T-helper 1 cell (primary cell): ENCODE results near the gene MMP21.

Experiments
- DNase-seq, 5 donors: peaks; one replicate each; pipeline ENCODE4 v3.0.0-alpha.2; 2012 to 2020

Gene MMP21

DNA sequence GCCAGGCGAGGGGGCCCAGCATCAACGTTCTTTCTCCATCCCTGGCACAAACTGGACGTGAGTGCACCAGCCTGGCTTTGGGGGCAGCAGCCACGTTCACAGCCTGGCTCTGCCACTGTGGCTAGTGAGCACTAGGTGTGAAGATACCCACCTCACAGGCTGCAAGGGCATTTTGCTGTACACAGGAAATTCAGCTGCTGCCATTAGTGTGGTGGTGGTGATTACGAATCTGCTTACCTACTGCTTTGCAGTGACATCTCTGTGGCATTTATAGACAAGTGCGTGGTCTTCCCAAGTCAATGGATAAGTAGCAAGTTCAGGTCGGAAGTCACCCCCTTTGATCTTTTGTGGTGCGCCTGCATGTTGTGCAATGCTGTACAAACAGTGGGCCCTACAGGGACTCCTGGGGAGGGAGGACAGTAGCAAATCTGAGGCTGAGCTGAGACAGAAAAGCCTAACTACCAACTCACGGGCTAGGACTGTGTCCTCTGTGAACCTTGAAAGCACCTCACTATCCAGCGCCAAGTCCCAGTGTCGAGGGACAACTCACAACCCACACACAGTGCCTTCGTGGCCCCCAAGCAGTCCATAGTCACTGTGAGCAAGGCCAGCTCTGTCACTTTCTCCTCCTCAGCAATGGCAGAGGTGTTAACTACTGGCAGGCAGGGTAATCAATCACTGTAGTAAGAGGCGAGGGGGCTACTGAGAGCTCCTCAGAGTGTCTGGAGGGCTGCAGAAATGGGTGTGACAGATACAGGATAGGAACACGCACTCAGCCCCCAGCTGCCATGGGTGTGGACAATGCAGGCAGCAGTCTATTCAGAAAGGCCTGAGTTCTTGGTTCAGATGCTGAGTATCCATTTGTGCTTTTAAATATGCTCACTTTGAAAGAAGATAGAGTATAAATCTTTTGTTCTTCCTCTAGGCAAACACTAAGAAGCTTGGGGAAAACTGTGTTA is 17.0 kb upstream of the MMP21 start:
- DNase-seq: no peak

DNA sequence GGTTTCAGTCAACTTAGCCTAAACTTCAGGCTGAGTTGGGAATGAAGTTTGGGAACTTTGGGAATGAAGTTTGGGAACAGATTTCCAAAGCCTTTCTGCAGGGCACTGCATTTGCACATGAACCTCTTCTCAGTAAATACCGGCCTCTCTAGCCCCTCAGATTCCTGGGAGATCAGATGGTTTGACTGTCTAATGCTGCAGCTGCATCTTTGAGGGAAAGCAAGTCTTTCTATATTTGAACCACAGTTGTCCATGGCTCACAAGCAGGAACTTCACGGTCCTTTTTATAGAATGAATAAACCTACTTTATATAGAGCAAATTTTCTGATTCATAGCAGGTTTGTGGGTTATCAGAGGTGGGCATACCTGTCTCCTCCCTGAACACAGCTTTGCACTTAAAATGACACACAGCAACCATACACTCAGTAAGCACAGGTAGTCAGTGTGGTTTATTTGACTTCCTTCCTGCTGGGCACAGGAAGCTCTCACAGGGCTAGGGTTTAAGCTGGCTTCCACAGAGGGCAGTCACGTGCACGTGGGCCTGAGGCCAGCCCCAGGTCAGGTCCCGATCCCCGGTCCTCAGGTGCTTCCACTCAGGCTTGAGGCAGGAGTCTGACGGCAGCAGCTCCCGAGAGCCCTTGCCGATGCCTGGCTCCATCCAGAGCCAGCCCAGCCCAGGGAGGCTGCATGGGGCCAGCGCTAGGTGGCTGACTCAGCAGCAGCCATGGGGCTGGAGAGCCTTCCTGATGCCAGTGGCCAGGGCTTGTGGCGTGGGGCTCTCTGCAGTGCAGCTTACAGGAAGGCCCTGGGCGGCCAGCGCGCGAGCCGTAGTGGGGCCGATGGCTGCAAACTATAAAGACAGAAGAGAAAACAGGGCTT is 12.8 kb upstream of the MMP21 start:
- peak in 1 of 5 donors; percentile 21 for DNase-seq

DNA sequence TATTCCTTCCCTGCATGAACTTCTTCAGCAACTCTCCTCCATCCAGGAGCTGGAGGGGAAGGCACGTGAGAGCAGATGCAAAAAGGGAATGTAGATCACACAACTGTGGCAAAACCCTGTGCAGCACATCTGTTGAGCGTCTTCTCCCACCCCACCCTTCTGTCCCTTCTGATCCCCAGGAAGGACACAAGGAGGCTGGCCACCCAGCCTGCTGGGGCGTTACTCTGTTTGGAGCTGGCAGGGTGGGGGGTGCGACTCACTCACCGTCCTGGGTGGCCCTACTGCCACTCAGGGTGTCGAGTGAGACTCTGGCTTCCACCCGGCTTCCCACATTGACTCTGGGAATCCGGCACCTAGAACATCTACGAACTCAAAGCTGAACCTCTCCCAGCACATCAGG is 10.2 kb upstream of the MMP21 start:
- no peak for DNase-seq

DNA sequence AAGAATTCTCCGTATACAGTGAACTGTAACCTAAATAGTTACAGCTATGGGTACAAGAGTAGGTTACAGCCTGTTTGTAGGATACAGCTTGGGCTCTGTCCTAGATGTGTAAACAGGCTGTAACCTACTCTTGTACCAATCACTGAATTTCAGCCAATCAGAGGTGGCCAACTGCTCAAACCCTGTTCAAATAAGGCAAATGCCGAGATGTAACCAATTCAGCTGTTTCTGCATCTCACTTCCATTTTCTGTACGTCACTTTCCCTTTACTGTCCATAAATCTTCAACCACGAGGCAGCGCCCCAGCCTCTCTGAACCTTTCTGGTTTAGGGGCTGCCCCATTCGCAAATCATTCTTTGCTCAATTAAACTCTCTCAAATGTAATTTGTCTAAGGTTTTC is 8.3 kb upstream of the MMP21 start:
- DNase-seq: no peak

DNA sequence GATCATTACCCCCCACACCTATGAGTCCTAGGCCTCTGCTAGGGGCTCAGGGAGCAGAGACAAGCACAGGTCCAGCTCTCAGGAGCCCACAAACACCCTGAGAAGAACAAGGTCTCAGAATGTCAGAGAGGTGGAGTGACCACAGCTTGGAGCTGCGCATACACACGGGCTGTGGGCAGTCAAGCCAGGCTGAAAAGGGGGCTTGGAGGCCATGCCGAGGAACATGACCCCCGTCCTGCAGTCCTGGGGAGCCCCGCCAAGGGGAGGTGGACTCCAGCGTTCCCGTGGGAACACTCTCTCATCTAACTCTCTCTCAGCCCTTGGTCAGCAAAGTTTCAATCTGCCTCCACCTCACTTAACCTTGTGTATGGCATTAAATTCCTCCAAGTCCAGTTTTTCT is 7.8 kb upstream of the MMP21 start:
- DNase-seq: no peak

DNA sequence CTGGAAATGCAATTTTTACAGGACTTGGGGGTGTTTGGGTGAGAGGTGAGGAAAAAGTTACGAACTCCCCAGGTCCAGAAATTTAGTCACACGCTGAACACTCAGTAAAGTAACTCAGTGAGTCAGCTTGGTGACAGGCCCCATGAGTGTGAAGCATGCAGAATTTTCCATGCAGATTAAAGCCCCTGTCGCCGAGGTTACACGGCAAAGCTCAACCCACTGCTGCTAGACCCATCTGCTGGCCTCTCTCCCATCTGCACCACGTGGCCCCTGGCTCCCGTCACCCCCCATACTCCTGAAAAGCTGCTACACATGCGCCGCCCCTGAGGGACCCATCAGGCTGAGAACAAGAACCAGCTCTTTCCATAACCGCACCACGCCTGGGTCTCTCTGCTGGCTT is 7.0 kb upstream of the MMP21 start:
- DNase-seq: no peak

DNA sequence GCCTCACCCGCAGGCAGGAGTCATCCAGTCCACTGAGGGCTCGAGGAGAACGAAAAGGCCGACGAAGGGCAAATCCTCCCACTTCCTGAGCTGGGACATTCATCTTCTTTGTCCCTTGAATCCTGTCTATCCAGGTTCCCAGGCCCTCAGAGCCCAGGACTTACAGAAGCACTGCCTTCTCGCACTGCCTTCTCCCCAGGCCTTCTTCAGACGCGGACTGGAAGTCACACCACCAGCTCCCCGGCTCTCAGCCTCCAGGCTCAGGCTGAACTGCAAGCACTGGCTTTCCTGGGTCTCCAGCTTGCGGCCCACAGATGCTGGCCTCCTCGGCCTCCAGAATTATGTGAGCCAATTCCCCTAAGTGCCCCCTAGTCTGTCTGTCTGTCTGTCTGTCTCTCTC is 6.4 kb upstream of the MMP21 start:
- DNase-seq: no peak

DNA sequence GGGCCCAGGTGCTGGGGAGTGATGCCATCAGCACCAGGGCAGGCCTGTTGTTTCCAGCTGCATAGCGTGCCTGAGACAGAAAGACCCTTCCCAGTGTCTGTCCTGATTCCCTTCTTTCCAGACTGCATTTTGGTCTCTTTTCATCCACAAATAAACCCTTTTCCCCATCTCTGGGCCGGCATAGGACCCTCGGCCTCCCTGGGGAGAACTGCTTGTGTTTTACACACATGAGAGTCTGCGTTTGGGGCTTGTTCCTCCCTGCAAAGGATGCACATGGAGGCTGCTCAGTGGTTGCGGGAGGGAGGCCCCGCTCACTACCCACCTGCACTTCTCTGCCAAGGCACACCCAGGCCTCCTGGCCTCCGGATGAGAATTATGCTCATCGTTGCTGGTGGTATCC is 5.8 kb upstream of the MMP21 start:
- DNase-seq: no peak

DNA sequence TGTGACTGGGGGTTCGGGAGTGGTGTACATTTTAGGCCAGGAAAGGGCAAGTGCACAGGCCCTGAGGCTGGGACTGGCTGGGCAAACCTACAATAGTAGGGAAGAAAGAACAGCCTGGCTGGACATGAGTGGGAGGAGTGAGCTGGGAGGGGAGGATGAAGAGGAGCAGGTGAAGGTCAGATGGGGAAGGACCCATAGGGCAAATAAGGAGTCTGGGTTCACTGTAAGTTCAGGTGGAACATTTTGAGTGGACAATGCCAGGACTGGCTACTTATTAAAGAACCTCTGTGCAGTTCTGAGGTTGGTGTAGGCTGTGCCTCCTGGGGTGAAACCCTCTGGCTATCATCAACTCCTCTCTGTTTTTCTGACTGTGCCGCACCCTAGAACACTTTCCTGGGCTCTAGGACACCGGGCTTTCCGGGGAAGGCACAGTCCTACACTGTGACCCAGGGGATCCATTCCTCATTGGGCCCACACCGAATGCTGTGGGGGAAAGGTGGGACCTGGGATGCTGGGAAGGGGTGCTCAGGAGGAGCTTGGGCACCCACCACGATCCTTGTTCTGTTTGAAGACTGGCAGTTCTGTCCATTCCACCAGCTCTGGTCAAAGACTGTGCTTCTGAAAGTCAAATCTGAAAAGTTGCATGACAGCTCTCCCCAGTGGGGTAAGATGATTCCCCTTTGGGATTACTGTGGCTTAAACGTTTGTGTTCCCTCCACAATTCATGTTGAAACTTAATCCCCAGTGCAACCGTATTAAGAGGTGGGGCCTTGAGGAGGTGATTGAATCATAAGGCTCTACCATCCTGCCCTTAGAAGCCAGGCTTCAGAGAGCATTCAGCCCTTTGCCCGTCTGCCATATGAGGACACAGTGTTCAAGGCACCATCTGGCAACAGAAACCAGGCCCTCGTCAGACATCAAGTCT is 4.0 kb upstream of the MMP21 start:
- no peak for DNase-seq

DNA sequence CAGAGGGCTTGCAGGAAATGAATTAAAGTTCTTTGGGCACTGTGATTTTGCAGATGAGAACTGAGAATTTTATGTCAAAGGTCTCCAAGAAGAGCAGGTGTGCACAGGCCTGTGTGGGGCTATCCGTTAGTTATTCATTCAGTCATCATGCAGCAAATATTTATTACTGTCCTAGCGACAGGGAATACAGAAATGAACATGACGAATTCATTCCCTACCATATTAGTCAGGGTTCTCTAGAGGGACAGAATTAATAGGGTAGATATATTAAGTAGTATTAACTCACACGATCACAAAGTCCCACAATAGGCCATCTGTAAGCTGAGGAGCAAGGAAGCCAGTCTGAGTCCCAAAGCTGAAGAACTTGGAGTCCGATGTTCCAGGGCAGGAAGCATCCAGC is 2.9 kb upstream of the MMP21 start:
- DNase-seq: no peak

DNA sequence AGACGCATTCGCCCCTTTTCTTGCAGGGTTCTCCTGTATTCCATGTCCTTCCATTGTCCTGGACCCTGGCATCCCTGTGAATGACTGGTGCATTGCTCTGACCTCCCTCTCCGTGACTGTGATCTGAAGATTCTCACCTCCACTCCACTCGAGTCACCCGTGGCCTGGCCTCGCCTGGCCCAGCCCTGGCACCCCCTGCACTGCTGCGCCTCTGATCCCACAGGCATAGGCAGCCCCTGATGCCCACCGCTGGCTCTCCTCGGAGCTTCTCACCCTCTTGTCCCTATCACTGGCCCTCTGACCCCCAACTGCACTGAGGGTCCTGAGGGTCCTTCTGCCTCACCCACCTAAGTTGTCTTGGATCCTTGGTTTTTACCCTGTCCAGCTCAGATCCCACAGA is 2.2 kb upstream of the MMP21 start:
- no peak for DNase-seq

DNA sequence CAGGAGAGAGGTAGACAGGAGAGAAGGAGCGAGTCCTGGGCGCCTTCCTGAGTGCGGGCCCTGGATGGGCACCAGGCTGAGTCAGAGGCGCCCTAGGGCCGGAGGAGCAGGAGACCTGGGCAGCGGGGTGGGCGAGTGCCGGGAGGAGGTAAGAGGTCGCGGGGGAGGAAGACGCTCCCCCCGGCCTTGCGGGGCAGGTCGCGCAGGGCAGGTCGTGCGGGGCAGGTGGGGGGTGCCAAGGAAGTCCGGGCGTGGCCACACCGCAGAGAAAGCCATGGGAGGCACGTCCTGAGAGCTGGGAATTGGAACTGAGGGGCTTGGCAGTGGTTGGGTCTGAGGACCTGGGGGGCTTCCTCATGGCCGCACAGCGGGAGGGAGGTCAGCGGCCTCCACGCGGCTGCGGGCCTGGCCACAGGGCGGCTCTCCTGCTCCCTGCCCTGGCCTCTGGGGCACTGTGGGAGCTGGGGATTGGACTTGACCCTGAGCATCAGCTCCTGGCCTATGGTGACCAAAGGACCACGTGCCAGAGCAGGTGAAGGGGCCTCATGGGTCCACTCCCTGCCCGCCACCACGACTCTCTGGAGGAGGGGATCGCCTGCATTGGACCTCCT is 935 bp downstream of the MMP21 start:
- no peak for DNase-seq

DNA sequence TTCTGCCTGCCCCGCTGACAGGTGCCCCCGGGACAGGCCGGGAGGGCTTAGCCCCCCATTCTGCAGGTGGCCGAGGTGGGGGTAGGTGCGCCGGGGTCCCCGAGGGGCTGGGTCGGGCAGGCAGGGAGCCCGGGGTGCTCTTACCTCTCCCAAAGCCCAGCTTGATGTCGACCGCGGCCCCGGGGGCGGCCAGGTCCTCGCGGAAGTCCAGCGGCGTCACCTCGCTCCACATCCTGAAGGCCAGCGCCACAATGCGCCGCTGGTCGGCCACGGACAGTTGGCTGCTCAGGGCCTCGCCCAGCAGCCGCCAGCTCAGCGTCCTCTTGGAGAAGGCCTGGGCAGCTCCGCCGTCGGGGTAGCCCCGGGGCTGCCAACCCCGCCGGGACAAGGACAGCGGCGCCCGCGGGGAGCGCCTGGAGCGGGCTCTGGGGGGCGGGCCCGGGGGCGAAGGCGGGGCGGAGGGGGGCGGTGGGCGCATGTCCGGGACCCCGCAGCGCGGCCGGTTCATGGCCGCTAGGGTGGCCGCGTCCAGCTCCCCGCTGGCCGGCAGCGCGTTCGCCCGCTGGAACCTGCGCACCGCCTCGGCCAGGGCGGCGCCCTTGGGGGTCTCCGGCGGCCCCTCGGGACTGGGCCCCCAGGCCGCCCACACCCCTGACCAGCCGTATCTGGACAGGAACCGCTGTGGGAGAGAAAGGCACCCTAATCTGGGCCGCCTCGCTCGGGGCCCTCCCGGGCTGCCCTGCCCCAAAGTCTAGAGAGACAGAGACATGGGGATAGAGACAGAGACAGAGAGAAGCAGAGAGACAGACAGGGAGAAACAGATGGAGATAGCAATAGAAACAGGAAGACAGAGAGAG is 1.7 kb downstream of the MMP21 start:
- DNase-seq: no peak

DNA sequence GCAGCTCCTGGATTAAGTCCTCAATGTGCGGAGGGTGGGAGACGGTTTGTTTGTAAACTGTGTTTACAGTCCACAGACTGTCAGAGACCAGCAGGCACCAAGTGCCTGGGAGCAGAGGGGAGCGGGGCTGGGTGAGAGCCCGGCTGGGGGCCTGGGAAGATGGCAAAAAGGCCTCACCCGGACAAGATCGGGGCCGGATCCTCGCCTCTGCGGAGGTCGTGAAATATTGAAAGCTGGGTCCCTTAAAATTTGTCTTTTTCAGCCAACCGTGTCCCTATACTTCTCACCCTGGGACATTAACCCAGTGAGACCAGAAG is 2.8 kb downstream of the MMP21 start:
- no peak for DNase-seq

DNA sequence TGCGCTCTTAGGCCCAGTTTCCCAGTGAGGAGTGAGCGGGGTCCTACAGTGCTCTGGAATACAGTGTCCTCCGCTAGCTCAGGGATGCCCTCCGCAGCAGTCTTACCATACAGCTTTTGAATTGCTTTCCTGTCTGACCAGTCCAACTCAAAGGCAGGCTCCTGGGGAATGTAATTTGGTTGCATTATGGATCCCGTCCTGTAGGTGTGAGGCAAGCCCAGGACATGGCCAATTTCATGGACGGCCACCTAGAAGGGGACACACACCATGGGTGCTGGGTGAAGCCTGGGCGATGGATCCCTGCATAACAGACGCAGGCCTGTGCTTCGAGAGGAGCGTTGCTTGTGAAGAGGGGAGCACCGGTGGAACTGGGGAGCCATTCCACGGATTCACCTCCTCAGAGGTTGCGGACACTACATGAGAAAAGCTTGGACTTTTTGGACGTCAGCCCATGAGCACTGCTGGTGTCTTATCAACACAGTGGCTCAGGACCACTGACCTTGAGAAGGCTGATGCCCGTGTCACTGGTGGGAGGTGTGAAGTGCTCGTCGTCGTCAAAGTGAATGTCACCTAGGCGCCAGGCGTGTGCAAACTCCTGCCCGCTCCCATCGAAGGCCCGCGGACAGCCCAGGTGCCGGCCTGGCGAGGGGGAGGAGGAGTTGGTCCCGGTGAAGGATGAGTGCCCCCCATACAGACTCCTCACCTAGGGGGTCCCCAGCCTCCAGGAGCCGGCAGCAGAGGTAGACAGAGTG is 3.3 kb downstream of the MMP21 start:
- DNase-seq: no peak

DNA sequence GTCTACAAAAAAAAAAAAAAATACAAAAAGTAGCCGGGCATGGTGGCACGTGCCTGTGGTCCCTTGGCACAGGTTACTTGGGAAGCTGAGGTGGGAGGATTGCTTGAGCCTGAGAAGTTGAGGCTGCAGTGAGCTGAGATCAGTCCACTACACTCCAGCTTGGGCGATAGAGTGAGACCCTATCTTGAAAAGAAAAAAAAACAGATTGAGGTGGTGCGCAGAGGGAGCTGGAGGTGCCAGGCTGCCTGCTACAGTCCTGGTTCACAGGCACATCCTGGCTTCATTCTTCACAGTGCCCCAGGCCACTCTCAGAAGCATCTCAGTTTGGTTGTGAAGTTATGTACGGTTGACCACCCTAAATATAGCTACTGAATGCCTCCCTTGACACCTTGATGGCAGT is 4.8 kb downstream of the MMP21 start:
- no peak for DNase-seq

DNA sequence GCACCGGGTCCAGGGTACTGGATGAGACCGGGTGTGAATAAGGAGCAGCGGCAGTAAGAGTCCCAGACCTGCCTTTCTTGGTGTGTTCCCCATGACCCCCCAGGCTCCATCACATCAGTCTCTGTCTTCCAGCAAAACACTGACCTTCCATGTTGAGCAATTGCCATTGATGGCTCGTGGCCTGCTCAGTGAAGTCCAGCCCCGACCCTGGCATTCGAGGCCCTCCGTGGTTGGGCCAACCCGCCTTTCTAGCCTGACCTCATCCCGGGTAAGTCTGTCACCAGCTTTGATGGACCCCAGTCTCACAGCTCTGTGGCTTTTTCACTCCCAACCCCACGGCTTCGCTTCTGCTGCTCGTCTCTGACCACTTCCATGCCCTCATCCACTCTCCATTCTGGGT is 6.4 kb downstream of the MMP21 start:
- DNase-seq: no peak

DNA sequence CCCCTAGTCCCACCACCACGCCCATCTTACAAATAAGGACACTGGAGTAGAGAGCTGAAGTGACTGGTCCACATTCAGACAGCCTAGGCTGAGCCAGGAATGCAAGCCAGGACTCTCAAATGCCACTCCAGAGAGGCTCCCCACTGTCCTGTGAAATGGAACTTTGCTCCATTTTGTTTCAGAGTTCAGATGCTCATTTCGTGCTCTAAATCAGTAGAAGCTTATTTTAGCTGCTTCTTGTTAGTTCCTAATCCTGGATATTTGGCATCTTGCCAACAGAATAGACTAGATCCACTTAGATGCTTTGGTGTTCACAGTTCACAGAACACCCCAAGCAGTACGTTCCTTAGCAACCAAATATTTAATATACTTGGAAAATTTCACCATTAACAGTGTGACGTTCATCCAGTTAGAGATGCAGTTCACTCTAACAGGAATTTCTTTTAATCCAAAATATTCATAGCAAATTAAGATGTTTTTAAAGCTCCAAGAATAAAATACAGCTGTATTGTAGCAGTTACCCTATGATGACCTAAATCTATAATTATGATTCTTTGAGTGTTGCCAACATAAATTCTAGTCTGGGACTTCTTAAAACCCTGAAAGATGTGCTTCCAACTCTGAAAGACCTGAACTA is 7.3 kb downstream of the MMP21 start:
- no peak for DNase-seq

DNA sequence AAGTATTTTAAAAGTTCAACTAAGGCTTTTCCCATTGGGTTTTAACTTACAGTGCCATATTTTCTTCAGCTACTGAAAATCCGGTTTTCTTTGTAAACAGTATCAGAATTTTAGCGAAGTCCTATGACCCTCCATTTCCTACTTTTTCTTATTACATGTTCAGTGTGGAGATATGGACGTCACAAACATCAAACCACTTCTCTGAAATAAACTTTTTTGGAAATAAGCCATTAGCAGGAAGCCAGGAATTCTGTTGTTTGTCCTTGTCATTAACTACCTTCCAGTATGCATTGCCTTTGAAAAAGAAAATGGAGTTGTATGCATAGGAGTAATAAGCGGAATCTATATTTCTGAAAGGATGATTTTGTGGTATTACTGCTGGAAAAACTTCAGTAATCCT is 9.1 kb downstream of the MMP21 start:
- no peak for DNase-seq

DNA sequence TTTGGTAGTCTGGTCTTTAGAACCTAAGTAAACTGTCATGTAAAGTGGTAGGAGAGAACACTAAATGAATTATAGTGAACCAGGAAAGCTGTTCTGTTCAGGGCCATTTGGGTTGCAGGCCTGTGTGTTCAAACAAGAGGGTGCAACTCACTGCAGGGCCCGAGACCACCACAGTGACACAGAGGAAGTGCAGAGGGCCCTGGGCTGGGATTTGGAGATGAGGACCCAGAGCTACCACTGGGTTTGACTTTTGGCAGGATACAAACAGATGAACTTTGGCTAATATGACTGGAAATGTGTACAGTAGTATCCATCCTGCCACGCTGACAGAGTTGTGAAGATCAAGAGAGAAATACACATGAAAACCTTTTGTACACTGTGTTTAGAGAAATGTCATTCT is 9.8 kb downstream of the MMP21 start:
- DNase-seq: no peak
